Tibial nerve (tissue), 4 donors: ENCODE data around the gene RPS5.

Experiments
- CTCF ChIP-seq, 5 experiments: fragments of 200-600 bp in 3 of 5; fragments of 450-650 bp in 2 of 5; sonication (generic) in 3 of 5; IDR thresholded peaks; one replicate each; pipeline ENCODE4 v1.5.1; 2016 to 2019; ENCODE audit warnings: antibody characterized with exemption in 5 of 5, mild to moderate bottlenecking in 3 of 5, moderate library complexity in 2 of 5
- EP300 ChIP-seq, 2 donors: sonication (generic); formaldehyde crosslinking; IDR thresholded peaks; one replicate each; pipeline ENCODE4 v1.6.1; 2017; ENCODE audit warnings: antibody characterized with exemption in 2 of 2, mild to moderate bottlenecking in 1 of 2
- POLR2A ChIP-seq, 2 donors: fragments of 450-650 bp; IDR thresholded peaks; one replicate each; pipeline ENCODE4 v1.6.1; 2017; ENCODE audit warnings: antibody characterized with exemption in 2 of 2, mild to moderate bottlenecking in 2 of 2, moderate library complexity in 2 of 2

- TF ChIP-seq EP300 (IDR thresholded peaks at IDR 0.05) (peak; percentile 26 to 90), CTCF (IDR thresholded peaks at IDR 0.05) (peak in 2 of 5 experiments; percentile 55 to 75), POLR2A (IDR thresholded peaks at IDR 0.05) (peak; percentile 77 to 85)
Observed at GRCh38 chr19:58380662-58381459, 6.2 kb upstream of the RPS5 start, which contains the start of gene ZNF837.
